Pulmonary artery endothelial cell (primary cell): ENCODE results near the gene ATXN8OS. TPM values are rescaled to one million over a fixed set of nuclear protein-coding genes. Genes with fewer than 3 reads are reported as not detected.

Source experiments
- total RNA-seq: library from RNA; depleted of rRNA; stranded (reverse); fragments of >200 nt; gene quantifications from 2 replicates; pipeline ENCODE4 v1.2.3, GENCODE V29; 2014

ATXN8OS gene
- total RNA-seq, 1 donor from 2014 or later, result not detected

Other genes starting within 250 kb of the ATXN8OS start
- not detected in 2 replicates for gene KLHL1, start 626 bp downstream of the ATXN8OS start, total RNA-seq